Smooth muscle cell (in vitro differentiated cells): ENCODE data around the gene ASCC2. TPM values are rescaled to one million over a fixed set of nuclear protein-coding genes. Genes with fewer than 3 reads are reported as not detected.
"Not testable (repeated sequence)": the region's sequence is repeated elsewhere in the genome, so short reads cannot be mapped to it uniquely, and the experiment has no call there.

Experiments
- DNase-seq: peaks from one replicate; lab custom pipeline; 2025; ENCODE audit not compliant: unreplicated experiment; lab: John Stamatoyannopoulos, UW
- H2AFZ ChIP-seq: fragments of 200-600 bp; sonication (generic); 2 replicates; pipeline ENCODE4 v1.6.0; 2016; ENCODE audit warnings: antibody characterized with exemption, low read depth, mild to moderate bottlenecking
- H3F3A ChIP-seq: fragments of 200-600 bp; sonication (generic); 2 replicates; pipeline ENCODE4 v1.6.0; 2017; ENCODE audit warnings: antibody characterized with exemption, low read depth
- H3K27ac ChIP-seq: fragments of 200-600 bp; sonication (generic); 2 replicates; pipeline ENCODE4 v1.5.1; 2016; ENCODE audit warnings: low read depth, mild to moderate bottlenecking
- H3K27me3 ChIP-seq: fragments of 200-600 bp; sonication (generic); 2 replicates; pipeline ENCODE4 v1.6.1; 2016; ENCODE audit warnings: low read depth, mild to moderate bottlenecking
- H3K36me3 ChIP-seq: fragments of 200-600 bp; sonication (generic); 2 replicates; pipeline ENCODE4 v1.5.1; 2016; ENCODE audit warnings: low read depth
- H3K4me1 ChIP-seq: fragments of 200-600 bp; sonication (generic); 2 replicates; pipeline ENCODE4 v1.5.1; 2016; ENCODE audit warnings: low read depth
- H3K4me2 ChIP-seq: fragments of 200-600 bp; sonication (generic); 2 replicates; pipeline ENCODE4 v1.6.0; 2016; ENCODE audit warnings: mild to moderate bottlenecking
- H3K4me3 ChIP-seq: fragments of 200-600 bp; sonication (generic); 2 replicates; pipeline ENCODE4 v1.5.1; 2016; ENCODE audit warnings: mild to moderate bottlenecking
- H3K79me2 ChIP-seq: fragments of 200-600 bp; sonication (generic); 2 replicates; pipeline ENCODE4 v1.6.0; 2016; ENCODE audit warnings: low read depth, mild to moderate bottlenecking
- H3K9ac ChIP-seq: fragments of 200-600 bp; sonication (generic); 2 replicates; pipeline ENCODE4 v1.6.0; 2016; ENCODE audit warnings: low read depth
- H3K9me3 ChIP-seq: fragments of 200-600 bp; sonication (generic); replicated peaks from 2 replicates; pipeline ENCODE4 v1.5.1; 2016; ENCODE audit warnings: low read depth
- H4K20me1 ChIP-seq: fragments of 200-600 bp; sonication (generic); 2 replicates; pipeline ENCODE4 v1.6.0; 2016; ENCODE audit warnings: low read depth
- CTCF ChIP-seq: fragments of 200-600 bp; sonication (generic); IDR thresholded peaks from 2 replicates; pipeline ENCODE4 v1.5.1; 2017; ENCODE audit warnings: borderline replicate concordance, mild to moderate bottlenecking, antibody characterized with exemption; ENCODE audit not compliant: insufficient read depth, poor library complexity, severe bottlenecking
- WGBS: methylation state at CpG from one replicate; pipeline ENCODE4 v1.1.7; 2016; ENCODE audit warnings: low lambda C conversion rate; 5-methylcytosine and 5-hydroxymethylcytosine counted together
- polyA plus RNA-seq: library from polyadenylated mRNA; unstranded; fragments of >200 nt; fragmentation: Nextera tagmentation; extraction: Ambion mirVana; gene quantifications from 2 replicates; pipeline ENCODE4 v1.2.1, GENCODE V29; 2016
- total RNA-seq: library from RNA; depleted of rRNA; stranded (reverse); fragments of >200 nt; gene quantifications from 2 replicates; pipeline ENCODE4 v1.2.3, GENCODE V29; 2014

The ASCC2 gene
- total and polyA plus RNA-seq, 2 experiments from 2014 or later = 32.1 to 58.9 TPM

GRCh38 chr22:29867260-29867659 is 29.2 kb upstream of the ASCC2 start:
- no peak for DNase-seq
- no peak for TF ChIP-seq CTCF
- Histone ChIP-seq H3K27ac (no peak overlapping the region), H3K4me1 (peaks cover 3% of the 10 kb centered on the region), H3K36me3 (no peaks in the 10 kb centered on the region), H3K9me3 (no peaks in the 10 kb centered on the region), H3K4me2 (no peak overlapping the region), H3F3A (no peaks in the 10 kb centered on the region), H3K9ac (no peak overlapping the region), H3K4me3 (no peak overlapping the region), H4K20me1 (no peaks in the 10 kb centered on the region), H3K79me2 (no peaks in the 10 kb centered on the region), H3K27me3 (no peaks in the 10 kb centered on the region), H2AFZ (no peak overlapping the region)

- H3K36me3 ChIP-seq, H3K4me1 ChIP-seq, H3K4me3 ChIP-seq, H2AFZ ChIP-seq, H3K27ac ChIP-seq, DNase-seq, H3K27me3 ChIP-seq, H3F3A ChIP-seq, H4K20me1 ChIP-seq, H3K9ac ChIP-seq, H3K4me2 ChIP-seq, H3K79me2 ChIP-seq, H3K9me3 ChIP-seq: not testable (repeated sequence)
- 87% methylated on average over 13 of the region's 13 CpGs for WGBS
Measured at GRCh38 chr22:29865572-29865971, 27.5 kb upstream of the ASCC2 start.

GRCh38 chr22:29861672-29862297 is 23.7 kb upstream of the ASCC2 start:
- no peaks in the 10 kb centered on the region for H3K4me1 ChIP-seq
- DNase-seq = no peak
- H3K9me3 ChIP-seq = no peaks in the 10 kb centered on the region
- no peaks in the 10 kb centered on the region for H3K27me3 ChIP-seq
- H3K79me2 ChIP-seq = no peaks in the 10 kb centered on the region
- H3K4me2 ChIP-seq = no peak overlapping the region
- H4K20me1 ChIP-seq = no peaks in the 10 kb centered on the region
- H2AFZ ChIP-seq = no peak overlapping the region
- H3K36me3 ChIP-seq = no peaks in the 10 kb centered on the region
- H3K4me3 ChIP-seq = no peak overlapping the region
- H3F3A ChIP-seq = no peaks in the 10 kb centered on the region
- 88% methylated on average over 2 of the region's 2 CpGs for WGBS
- no peak overlapping the region for H3K27ac ChIP-seq
- TF ChIP-seq CTCF = no peak
- no peak overlapping the region for H3K9ac ChIP-seq

DNA sequence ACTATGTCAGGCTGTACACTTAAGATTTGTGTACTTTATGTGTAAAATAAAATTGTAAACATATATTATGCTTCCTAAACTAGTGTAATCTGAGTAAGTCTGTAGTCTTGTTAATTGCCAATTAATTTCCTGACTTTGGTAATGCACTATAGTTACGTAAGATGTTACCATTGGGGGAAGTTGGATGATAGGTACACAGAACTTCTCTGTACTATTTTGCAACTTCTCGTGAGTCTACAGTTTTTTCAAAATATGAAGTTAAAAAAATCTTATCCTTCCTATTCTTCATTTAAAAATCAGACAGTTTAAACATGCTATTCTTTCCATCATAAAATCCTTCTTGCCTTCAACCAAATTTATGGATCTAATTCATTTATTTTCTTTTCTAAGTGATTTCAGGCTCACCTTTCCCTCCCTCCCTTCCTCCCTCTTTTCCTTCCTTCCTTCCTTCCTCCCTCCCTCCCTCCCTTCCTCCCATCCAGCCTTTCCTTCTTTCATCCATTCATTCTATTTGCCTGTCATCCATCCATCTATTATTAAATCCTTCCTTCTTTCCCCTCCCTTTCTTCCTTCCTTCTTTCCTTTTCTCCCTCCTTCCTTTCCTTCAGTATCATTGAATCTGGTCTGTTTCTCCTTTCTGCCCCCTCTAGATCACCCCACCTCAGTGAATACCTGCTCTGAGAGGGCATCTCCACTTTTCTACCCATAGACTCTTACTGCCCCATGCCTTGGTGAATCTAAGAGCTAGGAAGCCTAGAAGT is 22.1 kb upstream of the ASCC2 start:
- Histone ChIP-seq H3K27ac (no peak overlapping the region), H3K4me3 (no peak overlapping the region), H3F3A (no peaks in the 10 kb centered on the region), H3K79me2 (no peaks in the 10 kb centered on the region), H4K20me1 (no peaks in the 10 kb centered on the region), H3K9me3 (no peaks in the 10 kb centered on the region), H3K4me2 (no peak overlapping the region), H3K9ac (no peak overlapping the region), H3K27me3 (no peaks in the 10 kb centered on the region), H3K4me1 (no peaks in the 10 kb centered on the region), H3K36me3 (no peaks in the 10 kb centered on the region), H2AFZ (no peak overlapping the region)
- no peak for TF ChIP-seq CTCF
- DNase-seq = no peak
- 91% methylated on average over 2 of the region's 2 CpGs for WGBS

- not testable (repeated sequence) for H3K4me2 ChIP-seq, H3K9ac ChIP-seq, H3K4me3 ChIP-seq, H3K79me2 ChIP-seq, H3K9me3 ChIP-seq, H2AFZ ChIP-seq, H4K20me1 ChIP-seq, H3K27ac ChIP-seq, DNase-seq, H3K27me3 ChIP-seq, H3K4me1 ChIP-seq, H3K36me3 ChIP-seq, H3F3A ChIP-seq
- 90% methylated on average over 6 of the region's 9 CpGs for WGBS
Measured at GRCh38 chr22:29859030-29859429, 21.0 kb upstream of the ASCC2 start.
